Kidney (tissue), 14 donors: ENCODE measurements around the gene INPP5A. TPM values are rescaled to one million over a fixed set of nuclear protein-coding genes. Genes with fewer than 3 reads are reported as not detected.

Experiments used
- DNase-seq, 5 donors: peaks; one replicate each; pipeline ENCODE4 v3.0.0-alpha.2; 2013 to 2020
- FAIRE-seq: peaks from 2 replicates; lab custom pipeline; 2012; peaks lifted over from hg19 to GRCh38; lab: Jason Lieb, UNC
- H3K27ac ChIP-seq, 2 donors: one replicate each; pipeline ENCODE4 v1.7.0; 2013; ENCODE audit warnings: low read depth in 2 of 2, low read length in 2 of 2, inconsistent platforms in 1 of 2
- H3K27me3 ChIP-seq: one replicate; pipeline ENCODE4 v1.7.1; 2013; ENCODE audit warnings: low read length, inconsistent platforms; ENCODE audit not compliant: control insufficient read depth, insufficient read depth
- H3K36me3 ChIP-seq, 3 donors: one replicate each; pipeline versions ENCODE4 v1.7.0 to v1.7.1; 2013; ENCODE audit warnings: low read length in 3 of 3, control low read depth in 1 of 3, inconsistent platforms in 1 of 3; ENCODE audit not compliant: insufficient read depth in 3 of 3, control insufficient read depth in 2 of 3
- H3K4me1 ChIP-seq, 3 donors: one replicate each; pipeline versions ENCODE4 v1.7.0 to v1.7.1; 2013; ENCODE audit warnings: low read length in 3 of 3, inconsistent platforms in 1 of 3, low read depth in 1 of 3; ENCODE audit not compliant: control insufficient read depth in 2 of 3, insufficient read depth in 2 of 3
- H3K4me3 ChIP-seq, 3 donors: one replicate each; pipeline versions ENCODE4 v1.7.0 to v1.8.1; 2013; ENCODE audit warnings: low read length in 3 of 3, control low read depth in 1 of 3, inconsistent platforms in 1 of 3
- H3K9ac ChIP-seq, 3 donors: one replicate each; pipeline versions ENCODE4 v1.7.0 to v1.7.1; 2013; ENCODE audit warnings: low read length in 3 of 3, control low read depth in 1 of 3, inconsistent platforms in 1 of 3
- H3K9me3 ChIP-seq, 3 donors: one replicate each; pipeline versions ENCODE4 v1.7.0 to v1.7.1; 2013; ENCODE audit warnings: low read length in 3 of 3, control low read depth in 1 of 3, inconsistent platforms in 1 of 3; ENCODE audit not compliant: control insufficient read depth in 2 of 3, insufficient read depth in 1 of 3
- CTCF ChIP-seq: IDR thresholded peaks from 3 replicates; pipeline ENCODE4 v1.5.1; 2012; ENCODE audit warnings: mild to moderate bottlenecking, moderate library complexity, borderline replicate concordance; ENCODE audit not compliant: insufficient read depth; ENCODE audit errors: extremely low read depth
- intact Hi-C: fragments of 100-400 bp; cut with DNase I; formaldehyde crosslinking; loops from one replicate; pipeline ENCODE4 v1.11.1; 2022
- polyA plus RNA-seq: library from polyadenylated mRNA; stranded (reverse); fragments of 350-450 nt; fragmentation: Illumina TruSeq; extraction: RNeasy Lipid Tissue Mini Kit (QIAGEN cat#74804); gene quantifications from one replicate; pipeline ENCODE4 v1.2.3, GENCODE V29; 2014; ENCODE audit warnings: low read depth, low replicate concordance; ENCODE audit not compliant: insufficient read depth
- total RNA-seq: library from RNA; stranded (reverse); fragmentation: NEBNext Ultra II Directional; extraction: Animal tissue kit (Norgen Biotek cat#: 25700); gene quantifications from one replicate; pipeline ENCODE4 v1.2.1, GENCODE V29; 2021
- donor health status: control.
- donor health status: control.
- donor health status: control.
- donor health status: control.
- donor health status: control.
- donor health status: DM: yes; HTN: yes; CAD: no.
- donor health status: Normal renal cell carcinoma (clear cell type).

INPP5A gene
- total and polyA plus RNA-seq, 2 donors from 2014 or later, result 20.8 to 40.3 TPM

- intact Hi-C loops, result no loop called here
- Histone ChIP-seq H3K4me3 (no peak overlapping the region), H3K27ac (no peak overlapping the region), H3K27me3 (no peaks in the 10 kb centered on the region), H3K4me1 (peaks cover 0 to 12% (median 0%) of the 10 kb centered on the region in 3 donors), H3K36me3 (no peaks in the 10 kb centered on the region), H3K9me3 (no peaks in the 10 kb centered on the region), H3K9ac (no peak overlapping the region)
- TF ChIP-seq CTCF, result no peak
- DNase-seq (peak in 2 of 5 donors; percentile 34 to 43), FAIRE-seq (no peak)
Observed at GRCh38 chr10:132611026-132611910, 73.7 kb downstream of the INPP5A start.

- no peaks in the 10 kb centered on the region for H3K36me3 ChIP-seq
- FAIRE-seq (no peak), DNase-seq (no peak)
- H3K9ac ChIP-seq, result no peak overlapping the region
- no peak overlapping the region for H3K27ac ChIP-seq
- intact Hi-C loops, result no loop called here
- H3K9me3 ChIP-seq, result no peaks in the 10 kb centered on the region
- no peak overlapping the region for H3K4me3 ChIP-seq
- no peak for TF ChIP-seq CTCF
- H3K4me1 ChIP-seq, result peaks cover 0 to 6% (median 0%) of the 10 kb centered on the region in 3 donors
- H3K27me3 ChIP-seq, result no peaks in the 10 kb centered on the region
Observed at GRCh38 chr10:132611986-132612385, 74.4 kb downstream of the INPP5A start.

- no peak for FAIRE-seq
- TF ChIP-seq CTCF, result no peak
- H3K36me3 ChIP-seq, result no peaks in the 10 kb centered on the region
- H3K9ac ChIP-seq, result no peak overlapping the region
- no peak overlapping the region for H3K4me3 ChIP-seq
- intact Hi-C loops, result no loop called here
- no peaks in the 10 kb centered on the region for H3K27me3 ChIP-seq
- H3K9me3 ChIP-seq, result no peaks in the 10 kb centered on the region
- peak in 2 of 5 donors; percentile 58 to 82 for DNase-seq
- no peaks in the 10 kb centered on the region for H3K4me1 ChIP-seq
- no peak overlapping the region for H3K27ac ChIP-seq
Observed at GRCh38 chr10:132612571-132613504, 75.3 kb downstream of the INPP5A start.
